Measurements from ENCODE around the gene CD300E. TPM values are rescaled to one million over a fixed set of nuclear protein-coding genes. Genes with fewer than 3 reads are reported as not detected.

CD300E gene
- total RNA-seq, 1 experiment from 2014 or later, result not detected

- no peak overlapping the region for H3K4me2 ChIP-seq (ENCODE audit: low read depth, low read length, poor library complexity, severe bottlenecking)
- no peaks in the 10 kb centered on the region for H3K9me3 ChIP-seq (ENCODE audit: low read length)
- H4K20me1 ChIP-seq (ENCODE audit: insufficient read depth, low read depth, low read length), result no peaks in the 10 kb centered on the region
- H3K79me2 ChIP-seq (ENCODE audit: low read length), result no peaks in the 10 kb centered on the region
- H3K4me1 ChIP-seq (ENCODE audit: low read length), result no peaks in the 10 kb centered on the region
- H3K27ac ChIP-seq (ENCODE audit: low read length), result no peak overlapping the region
- no peak for DNase-seq
- H3K27me3 ChIP-seq (ENCODE audit: low read length), result no peaks in the 10 kb centered on the region
- no peaks in the 10 kb centered on the region for H3K9me2 ChIP-seq (replicated peaks; ENCODE audit: insufficient read depth, low read length)
- H3K4me3 ChIP-seq (ENCODE audit: low read length), result no peak overlapping the region
- H3K36me3 ChIP-seq (ENCODE audit: insufficient read depth, low read length), result no peaks in the 10 kb centered on the region
- no peak overlapping the region for H3K9ac ChIP-seq (ENCODE audit: low read length)
- no peak overlapping the region for H2AFZ ChIP-seq (ENCODE audit: low read length)
Measured at GRCh38 chr17:74565126-74565525, 58.4 kb downstream of the CD300E start.

- no peaks in the 10 kb centered on the region for H3K9me2 ChIP-seq (replicated peaks; ENCODE audit: insufficient read depth, low read length)
- no peaks in the 10 kb centered on the region for H3K27me3 ChIP-seq (ENCODE audit: low read length)
- H3K4me3 ChIP-seq (ENCODE audit: low read length), result no peak overlapping the region
- no peaks in the 10 kb centered on the region for H3K79me2 ChIP-seq (ENCODE audit: low read length)
- H3K9ac ChIP-seq (ENCODE audit: low read length), result no peak overlapping the region
- H3K9me3 ChIP-seq (ENCODE audit: low read length), result no peaks in the 10 kb centered on the region
- no peaks in the 10 kb centered on the region for H3K36me3 ChIP-seq (ENCODE audit: insufficient read depth, low read length)
- no peaks in the 10 kb centered on the region for H3K4me1 ChIP-seq (ENCODE audit: low read length)
- no peak overlapping the region for H3K27ac ChIP-seq (ENCODE audit: low read length)
- H2AFZ ChIP-seq (ENCODE audit: low read length), result no peak overlapping the region
- no peaks in the 10 kb centered on the region for H4K20me1 ChIP-seq (ENCODE audit: insufficient read depth, low read depth, low read length)
- no peak overlapping the region for H3K4me2 ChIP-seq (ENCODE audit: low read depth, low read length, poor library complexity, severe bottlenecking)
- DNase-seq, result no peak
Measured at GRCh38 chr17:74563358-74563757, 60.2 kb downstream of the CD300E start.

GRCh38 chr17:74561586-74561985, 62.0 kb downstream of the CD300E start:
- Histone ChIP-seq H2AFZ (ENCODE audit: low read length) (no peak overlapping the region), H3K36me3 (ENCODE audit: insufficient read depth, low read length) (no peaks in the 10 kb centered on the region), H3K9ac (ENCODE audit: low read length) (no peak overlapping the region), H3K79me2 (ENCODE audit: low read length) (no peaks in the 10 kb centered on the region), H4K20me1 (ENCODE audit: insufficient read depth, low read depth, low read length) (no peaks in the 10 kb centered on the region), H3K9me3 (ENCODE audit: low read length) (no peaks in the 10 kb centered on the region), H3K4me2 (ENCODE audit: low read depth, low read length, poor library complexity, severe bottlenecking) (no peak overlapping the region), H3K27me3 (ENCODE audit: low read length) (no peaks in the 10 kb centered on the region), H3K4me1 (ENCODE audit: low read length) (no peaks in the 10 kb centered on the region), H3K4me3 (ENCODE audit: low read length) (no peak overlapping the region), H3K9me2 (replicated peaks; ENCODE audit: insufficient read depth, low read length) (no peaks in the 10 kb centered on the region), H3K27ac (ENCODE audit: low read length) (no peak overlapping the region)
- DNase-seq, result no peak

Other genes with a start within 250 kb of the CD300E start
- not detected in 2 replicates for gene GPRC5C, start 191.7 kb downstream of the CD300E start, total RNA-seq (2014; rRNA removed; shearing (Covaris generic); ENCODE audit: low replicate concordance)
- gene CD300A, start 157.1 kb downstream of the CD300E start, total RNA-seq (2014; rRNA removed; shearing (Covaris generic); ENCODE audit: low replicate concordance), result not detected in 2 replicates
- gene CD300LB, start 92.3 kb downstream of the CD300E start, total RNA-seq (2014; rRNA removed; shearing (Covaris generic); ENCODE audit: low replicate concordance), result not detected in 2 replicates
- not detected in 2 replicates for gene CD300C, start 77.6 kb downstream of the CD300E start, total RNA-seq (2014; rRNA removed; shearing (Covaris generic); ENCODE audit: low replicate concordance)
- not detected in 2 replicates for gene CD300H, start 56.2 kb downstream of the CD300E start, total RNA-seq (2014; rRNA removed; shearing (Covaris generic); ENCODE audit: low replicate concordance)
- not detected in 2 replicates for gene CD300LD, start 31.5 kb downstream of the CD300E start, total RNA-seq (2014; rRNA removed; shearing (Covaris generic); ENCODE audit: low replicate concordance)
- gene CD300LF, start 89.2 kb upstream of the CD300E start, total RNA-seq (2014; rRNA removed; shearing (Covaris generic); ENCODE audit: low replicate concordance), result not detected in 2 replicates
- 0.07 TPM in 1 of 2 replicates, not detected in the other for gene RAB37, start 113.5 kb upstream of the CD300E start, total RNA-seq (2014; rRNA removed; shearing (Covaris generic); ENCODE audit: low replicate concordance)
- 24.4 and 38.3 TPM in 2 replicates for gene NHERF1, start 124.9 kb upstream of the CD300E start, total RNA-seq (2014; rRNA removed; shearing (Covaris generic); ENCODE audit: low replicate concordance)
- gene NAT9, start 152.6 kb upstream of the CD300E start, total RNA-seq (2014; rRNA removed; shearing (Covaris generic); ENCODE audit: low replicate concordance), result 25.3 and 66.8 TPM in 2 replicates
- gene GRIN2C, start 236.1 kb upstream of the CD300E start, total RNA-seq (2014; rRNA removed; shearing (Covaris generic); ENCODE audit: low replicate concordance), result not detected in 2 replicates
- gene FDXR, start 249.3 kb upstream of the CD300E start, total RNA-seq (2014; rRNA removed; shearing (Covaris generic); ENCODE audit: low replicate concordance), result 3.2 and 8.4 TPM in 2 replicates